Activated naive CD4-positive, alpha-beta T cell treated with anti-CD3 and anti-CD28 coated beads, Interleukin-2, amount 50 U/mL, for 16 hours (primary cell): ENCODE results near the gene TRMT44.

Source experiments
- DNase-seq: peaks from one replicate; pipeline ENCODE4 v3.0.0-alpha.2; 2020

TRMT44 gene

DNA sequence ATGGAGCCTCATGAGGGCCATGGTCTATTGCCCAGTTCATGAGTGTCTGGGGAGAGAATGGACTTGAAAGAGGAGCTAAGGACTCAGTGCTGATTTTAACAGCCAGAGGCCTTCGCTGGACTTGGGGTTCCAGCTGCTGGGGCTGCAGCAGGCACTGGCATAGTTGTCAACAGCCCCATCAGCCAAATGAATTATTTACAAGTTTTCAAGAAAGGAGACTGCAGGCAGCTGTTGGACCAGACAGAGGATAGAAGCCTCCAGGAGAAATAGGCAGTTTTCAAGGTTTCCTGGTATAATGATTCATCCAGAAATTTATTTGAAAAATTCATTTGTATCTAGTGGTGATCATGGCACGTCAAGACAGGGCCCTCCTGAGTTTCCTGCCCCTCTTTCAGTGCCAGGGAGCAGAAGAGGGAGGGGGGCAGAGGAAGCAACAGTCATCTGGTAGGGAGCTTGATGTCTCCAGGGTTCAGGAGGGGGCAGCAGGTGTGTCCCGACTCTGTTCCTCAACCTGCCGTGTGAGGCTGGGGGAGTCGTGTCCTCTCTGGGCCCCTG is 76.5 kb downstream of the TRMT44 start:
- no peak for DNase-seq

DNA sequence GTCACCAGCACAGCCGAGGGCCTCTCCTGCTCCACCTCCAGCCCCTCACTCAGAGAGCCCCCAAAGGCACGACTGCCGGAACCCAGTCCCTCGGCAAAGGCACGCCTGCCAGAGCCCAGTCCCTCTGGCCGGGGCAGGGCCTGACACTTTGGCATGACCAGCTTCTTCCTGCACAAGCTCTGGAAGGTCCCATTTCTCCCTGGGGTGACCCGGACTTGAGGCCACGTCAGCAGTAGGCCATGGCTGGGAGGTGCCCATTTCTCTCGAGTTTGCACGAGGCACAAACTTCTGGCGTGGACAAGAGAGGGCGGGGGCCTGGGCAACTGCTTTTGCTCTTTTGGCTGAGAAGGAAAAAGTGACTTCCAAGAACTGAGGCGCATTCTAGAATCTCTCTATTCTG is 77.4 kb downstream of the TRMT44 start:
- no peak for DNase-seq

DNA sequence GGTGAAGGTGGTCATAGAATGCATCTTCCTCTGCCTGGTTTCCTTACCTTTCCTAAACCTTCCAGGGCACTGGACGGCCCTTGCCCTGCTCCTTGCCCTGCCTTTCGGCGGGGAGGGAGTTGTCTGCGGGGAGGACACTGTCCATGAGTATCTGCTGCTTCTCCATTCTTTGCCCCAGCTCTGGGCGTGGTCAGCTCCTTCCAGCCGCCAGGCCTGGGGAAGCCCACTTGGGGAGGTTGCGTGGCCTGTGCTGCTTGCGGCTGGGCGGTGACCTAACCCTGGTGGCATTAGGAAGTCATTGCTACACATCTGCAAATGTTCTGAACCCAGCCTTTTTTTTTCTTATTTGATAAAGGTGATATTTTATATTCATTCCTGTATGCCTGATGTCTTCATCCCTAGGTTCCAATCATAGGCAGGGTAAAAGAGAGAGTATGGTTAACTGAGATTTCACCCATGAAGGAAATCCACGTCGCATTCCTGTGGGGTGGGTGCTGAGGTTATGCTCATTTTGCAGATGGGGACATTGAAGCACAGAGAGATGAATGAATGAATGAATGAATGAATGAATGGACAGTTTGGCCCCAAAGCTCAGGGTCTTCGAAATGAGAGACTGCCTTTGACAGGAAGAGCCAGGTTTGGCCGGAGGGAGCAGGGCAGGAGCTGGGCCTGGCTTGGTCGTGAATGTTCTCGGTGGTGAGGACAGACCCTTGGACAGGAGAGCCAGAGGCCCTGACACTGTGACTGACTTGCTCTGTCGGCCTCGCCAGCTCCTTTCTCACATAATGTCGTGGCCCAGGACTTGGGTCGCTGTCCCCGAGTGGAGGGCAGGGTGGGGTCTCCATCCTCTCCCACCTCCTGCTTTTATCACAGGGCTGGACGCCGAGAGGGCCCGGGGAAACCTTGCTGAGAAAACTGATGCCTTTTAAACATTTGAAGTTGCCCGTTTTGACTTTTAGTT is 81.9 kb downstream of the TRMT44 start:
- DNase-seq, result no peak

DNA sequence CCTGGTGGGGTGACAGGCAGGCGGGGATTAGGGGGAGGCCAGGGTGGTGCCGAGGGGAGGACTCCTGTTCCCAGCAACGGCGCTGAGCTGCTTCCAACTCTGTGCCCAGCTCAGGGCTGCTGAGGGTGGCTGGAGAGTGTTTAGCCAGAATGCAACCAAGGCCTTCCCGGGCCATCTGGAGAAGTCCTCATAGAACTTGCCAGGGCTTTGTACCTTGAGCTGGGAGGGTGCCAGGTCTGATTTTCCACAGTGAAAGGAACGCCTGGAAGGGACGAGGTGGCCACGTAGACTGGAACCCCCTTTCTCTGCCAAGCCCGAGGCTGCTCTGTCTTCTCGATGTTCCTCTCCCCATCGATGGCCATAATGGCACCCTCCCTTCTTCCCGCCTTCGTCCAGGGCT is 82.6 kb downstream of the TRMT44 start:
- DNase-seq, result no peak

DNA sequence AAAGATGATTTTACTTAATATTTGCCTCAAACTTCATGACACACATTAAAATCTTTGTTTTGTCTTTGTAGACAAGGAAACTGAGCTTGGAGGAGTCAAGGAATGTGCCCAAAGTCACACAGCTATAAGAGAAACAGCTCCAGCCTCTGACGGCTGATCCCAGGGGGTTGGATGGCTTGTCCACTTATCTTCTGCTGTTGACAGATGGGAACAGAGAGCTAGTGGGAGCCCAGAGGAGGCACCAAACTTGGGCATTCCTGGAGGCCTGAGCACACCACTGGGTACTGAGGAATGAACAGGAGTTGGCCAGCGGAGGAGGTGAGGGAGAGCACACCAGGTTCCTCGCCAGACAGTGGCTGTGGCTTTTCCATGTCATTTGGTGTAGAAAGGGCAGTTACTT is 83.2 kb downstream of the TRMT44 start:
- no peak for DNase-seq

DNA sequence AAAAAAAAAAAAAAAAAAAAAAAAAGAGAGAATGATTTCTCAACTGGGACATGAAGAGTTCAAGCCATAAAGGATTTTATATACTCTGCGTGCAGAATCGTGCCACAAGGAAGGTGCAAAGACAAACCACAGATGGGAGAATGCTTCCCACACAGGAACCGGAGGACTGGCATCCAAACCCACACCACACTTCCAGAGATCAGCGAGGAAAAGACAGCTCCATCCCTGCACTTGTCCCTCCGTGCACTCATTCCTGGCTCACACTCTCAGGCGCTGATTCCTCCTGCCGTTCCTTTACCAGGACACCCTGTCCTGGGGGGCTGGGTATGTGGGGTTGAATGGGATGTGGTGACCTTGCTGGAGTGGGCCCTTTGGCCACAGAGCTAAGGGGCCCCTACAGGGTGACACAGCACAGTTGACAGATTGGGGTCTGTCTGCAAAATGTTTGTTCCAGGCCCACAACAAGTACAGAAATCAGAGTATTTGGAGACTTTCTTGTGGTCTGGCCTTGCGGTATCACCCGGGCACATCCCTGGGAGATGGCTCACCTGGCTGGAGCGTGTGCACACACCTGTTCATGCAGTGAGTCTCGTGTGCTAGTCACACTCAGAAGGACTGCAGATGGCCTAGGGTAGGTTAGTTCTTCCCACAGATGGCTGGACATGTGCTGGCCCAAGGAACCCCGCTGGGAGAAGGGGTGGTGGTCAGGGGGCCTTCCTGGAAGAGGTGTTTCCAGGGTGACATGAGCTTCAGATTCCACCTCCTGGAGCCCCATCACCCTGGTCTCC is 84.2 kb downstream of the TRMT44 start:
- DNase-seq, result no peak

DNA sequence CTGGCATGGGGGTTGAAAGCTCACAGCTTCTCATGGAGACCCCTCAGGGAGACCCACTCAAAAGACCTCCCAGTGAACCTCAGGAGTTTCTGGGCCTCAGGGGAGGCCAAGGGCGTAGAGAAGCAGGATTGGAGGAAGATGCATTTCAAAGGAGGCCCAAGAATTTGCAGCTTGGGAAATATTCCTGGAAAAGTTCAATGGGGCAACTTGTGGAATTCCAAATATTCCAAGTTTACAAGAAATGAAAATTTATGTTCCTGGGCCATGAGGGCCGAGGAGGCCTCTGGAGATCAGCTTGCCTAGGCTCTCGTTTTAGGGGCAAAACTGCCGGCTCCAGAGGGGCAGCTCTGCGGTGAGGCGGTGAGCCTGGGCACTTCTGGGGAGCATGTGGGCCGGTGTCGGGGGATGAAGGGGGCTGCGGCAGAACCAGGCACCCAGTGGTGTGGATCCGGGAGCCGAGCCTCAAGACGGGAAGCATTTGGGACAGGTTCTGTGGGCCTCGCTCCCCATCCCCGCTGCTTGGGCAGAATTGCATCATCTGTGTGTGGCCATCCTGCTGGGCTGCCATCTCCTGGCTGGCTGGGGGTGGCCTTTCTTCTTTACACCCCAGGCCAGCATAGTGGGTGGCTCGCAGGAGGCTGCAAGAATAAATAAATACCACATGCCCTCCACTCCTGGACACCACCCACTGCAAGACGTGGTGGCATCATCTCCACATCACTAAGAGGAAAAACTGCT is 85.0 kb downstream of the TRMT44 start:
- DNase-seq, result no peak
